Activated CD4-positive, alpha-beta T cell treated with anti-CD3 and anti-CD28 coated beads, Interleukin-2, amount 50 U/mL, for 24 hours (primary cell): ENCODE data around the gene VPS13D.

ENCODE experiments used
- DNase-seq, 2 donors: peaks; one replicate each; pipeline ENCODE4 v3.0.0-alpha.2; 2020; ENCODE audit warnings: low read depth in 1 of 2, low spot score in 1 of 2

Gene VPS13D

GRCh38 chr1:12230549-12231275 lies 882 bp downstream of the VPS13D start:
- DNase-seq, result no peak

- no peak for DNase-seq
Observed at GRCh38 chr1:12231276-12231595, 1.4 kb downstream of the VPS13D start.

GRCh38 chr1:12232221-12232620 lies 2.4 kb downstream of the VPS13D start:
- DNase-seq, result no peak

- DNase-seq, result no peak
Observed at GRCh38 chr1:12244078-12244477, 14.2 kb downstream of the VPS13D start.

GRCh38 chr1:12244585-12244984 lies 14.8 kb downstream of the VPS13D start:
- no peak for DNase-seq

- no peak for DNase-seq
Observed at GRCh38 chr1:12245116-12245515, 15.3 kb downstream of the VPS13D start.

- DNase-seq, result no peak
Observed at GRCh38 chr1:12245733-12246132, 15.9 kb downstream of the VPS13D start.

- no peak for DNase-seq
Observed at GRCh38 chr1:12246584-12246983, 16.8 kb downstream of the VPS13D start.

GRCh38 chr1:12249181-12249580 lies 19.4 kb downstream of the VPS13D start:
- no peak for DNase-seq

- DNase-seq, result no peak
Observed at GRCh38 chr1:12249748-12250147, 19.9 kb downstream of the VPS13D start.

- DNase-seq, result no peak
Observed at GRCh38 chr1:12251442-12251841, 21.6 kb downstream of the VPS13D start.

- no peak for DNase-seq
Observed at GRCh38 chr1:12255913-12256312, 26.1 kb downstream of the VPS13D start.

- DNase-seq, result no peak
Observed at GRCh38 chr1:12258272-12258671, 28.4 kb downstream of the VPS13D start.

- no peak for DNase-seq
Observed at GRCh38 chr1:12269351-12269750, 39.5 kb downstream of the VPS13D start.

GRCh38 chr1:12271033-12271432 lies 41.2 kb downstream of the VPS13D start:
- no peak for DNase-seq

GRCh38 chr1:12272770-12273169 lies 42.9 kb downstream of the VPS13D start:
- no peak for DNase-seq

GRCh38 chr1:12275370-12275769 lies 45.5 kb downstream of the VPS13D start:
- peak in 1 of 2 donors; percentile 15 for DNase-seq

- DNase-seq, result no peak
Observed at GRCh38 chr1:12276225-12276624, 46.4 kb downstream of the VPS13D start.

- DNase-seq, result no peak
Observed at GRCh38 chr1:12279003-12279402, 49.2 kb downstream of the VPS13D start.

GRCh38 chr1:12279728-12280464 lies 50.1 kb downstream of the VPS13D start:
- DNase-seq, result no peak

GRCh38 chr1:12282142-12282541 lies 52.3 kb downstream of the VPS13D start:
- DNase-seq, result no peak

GRCh38 chr1:12284486-12284885 lies 54.7 kb downstream of the VPS13D start:
- DNase-seq, result no peak
